NOMO-1 treated with dmso at 0.1 percent for 144 hours (cell line): ENCODE data around the gene FGF2.
"Not testable (repeated sequence)": the region's sequence is repeated elsewhere in the genome, so short reads cannot be mapped to it uniquely, and the experiment has no call there.

ENCODE experiments used
- DNase-seq: peaks from one replicate; lab custom pipeline; 2025; ENCODE audit not compliant: unreplicated experiment; lab: John Stamatoyannopoulos, UW

The FGF2 gene

GRCh38 chr4:122812823-122813222 is 13.8 kb upstream of the FGF2 start:
- not testable (repeated sequence) for DNase-seq

GRCh38 chr4:122814426-122814825 is 12.2 kb upstream of the FGF2 start:
- DNase-seq, result no peak

GRCh38 chr4:122815248-122815647 is 11.4 kb upstream of the FGF2 start:
- DNase-seq, result no peak

- DNase-seq, result no peak
Observed at GRCh38 chr4:122816476-122816875, 10.2 kb upstream of the FGF2 start.

GRCh38 chr4:122819708-122820449 is 6.8 kb upstream of the FGF2 start:
- no peak for DNase-seq

- DNase-seq, result no peak
Observed at GRCh38 chr4:122821092-122821491, 5.5 kb upstream of the FGF2 start.

GRCh38 chr4:122822466-122822865 is 4.2 kb upstream of the FGF2 start:
- no peak for DNase-seq

GRCh38 chr4:122823476-122823875 is 3.2 kb upstream of the FGF2 start:
- DNase-seq, result no peak

- DNase-seq, result no peak
Observed at GRCh38 chr4:122824616-122825015, 2.0 kb upstream of the FGF2 start.

- no peak for DNase-seq
Observed at GRCh38 chr4:122826079-122826527, 528 bp upstream of the FGF2 start.

GRCh38 chr4:122827258-122827878 is 737 bp downstream of the FGF2 start:
- DNase-seq, result no peak

- no peak for DNase-seq
Observed at GRCh38 chr4:122827879-122828601, 1.4 kb downstream of the FGF2 start.

- no peak for DNase-seq
Observed at GRCh38 chr4:122830426-122831095, 3.9 kb downstream of the FGF2 start.

GRCh38 chr4:122831515-122832196 is 5.0 kb downstream of the FGF2 start:
- DNase-seq, result no peak

GRCh38 chr4:122832732-122833131 is 6.1 kb downstream of the FGF2 start:
- DNase-seq, result no peak

- DNase-seq, result no peak
Observed at GRCh38 chr4:122833999-122834398, 7.4 kb downstream of the FGF2 start.

GRCh38 chr4:122836941-122837340 is 10.3 kb downstream of the FGF2 start:
- DNase-seq, result no peak

- no peak for DNase-seq
Observed at GRCh38 chr4:122838034-122838433, 11.4 kb downstream of the FGF2 start.

GRCh38 chr4:122842392-122842791 is 15.8 kb downstream of the FGF2 start:
- no peak for DNase-seq

GRCh38 chr4:122842984-122843531 is 16.4 kb downstream of the FGF2 start:
- no peak for DNase-seq

- DNase-seq, result not testable (repeated sequence)
Observed at GRCh38 chr4:122844391-122844790, 17.8 kb downstream of the FGF2 start.
